Uterus (tissue), 2 donors: ENCODE measurements around the gene GADD45B.

Source experiments
- POLR2A ChIP-seq, 2 donors: fragments of 450-650 bp; IDR thresholded peaks; one replicate each; pipeline ENCODE4 v1.6.1; 2016; ENCODE audit warnings: antibody characterized with exemption in 2 of 2, mild to moderate bottlenecking in 1 of 2, moderate library complexity in 1 of 2
- TF ChIP-seq, protein P1 (sequence below), 4 experiments: fragments of 200-600 bp in 2 of 4; fragments of 450-650 bp in 2 of 4; sonication (generic) in 2 of 4; IDR thresholded peaks; one replicate each; pipeline ENCODE4 v1.5.1; 2016 to 2019; ENCODE audit warnings: antibody characterized with exemption in 4 of 4, mild to moderate bottlenecking in 2 of 4, moderate library complexity in 1 of 4

DNA sequence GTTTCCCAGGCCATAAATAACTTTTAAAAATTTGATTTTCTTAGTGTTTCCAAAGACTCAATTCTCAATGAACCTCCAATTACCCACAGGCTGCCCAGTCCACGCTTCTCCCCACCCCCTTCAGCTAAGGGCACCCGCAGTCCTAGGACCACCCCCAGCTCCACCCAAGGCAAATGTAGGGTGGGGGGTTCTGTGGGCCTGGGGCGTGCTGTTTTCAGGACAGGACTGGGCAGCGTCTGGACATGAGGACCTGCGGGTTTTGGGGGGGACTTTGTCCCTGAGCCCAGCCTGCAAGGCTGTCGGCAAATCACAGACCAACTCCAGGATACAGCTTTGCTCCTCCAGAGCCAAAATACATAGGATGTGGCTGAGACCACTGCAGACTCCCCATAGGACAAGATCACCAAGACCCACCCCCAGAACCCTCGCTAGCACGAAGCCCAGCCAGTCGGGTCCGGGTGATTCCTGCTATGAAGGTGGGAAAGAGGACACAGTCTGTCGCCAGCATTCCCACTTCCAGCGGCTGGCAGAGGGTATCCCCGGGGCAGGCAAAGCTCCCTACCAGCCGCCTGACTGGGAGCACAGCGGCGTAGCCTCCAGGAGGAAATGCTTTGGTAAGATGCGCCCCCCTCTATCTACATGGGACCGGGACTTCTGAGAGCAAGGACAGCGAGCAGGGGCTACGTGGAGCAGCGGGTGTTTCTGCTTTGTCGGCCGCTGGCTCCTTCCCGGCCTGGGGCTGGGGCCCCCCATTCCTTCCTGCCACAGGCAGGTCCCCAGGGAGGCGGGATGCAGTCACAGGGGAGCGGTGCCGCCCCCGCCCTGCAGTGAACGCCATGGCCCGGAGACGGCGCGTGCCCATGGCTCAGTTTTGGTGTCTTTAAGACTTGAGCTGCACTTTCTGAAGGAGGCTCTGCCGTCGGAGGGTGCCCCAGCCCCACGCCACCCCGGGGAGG lies 46.9 kb upstream of the GADD45B start:
- TF ChIP-seq, protein P1, sequence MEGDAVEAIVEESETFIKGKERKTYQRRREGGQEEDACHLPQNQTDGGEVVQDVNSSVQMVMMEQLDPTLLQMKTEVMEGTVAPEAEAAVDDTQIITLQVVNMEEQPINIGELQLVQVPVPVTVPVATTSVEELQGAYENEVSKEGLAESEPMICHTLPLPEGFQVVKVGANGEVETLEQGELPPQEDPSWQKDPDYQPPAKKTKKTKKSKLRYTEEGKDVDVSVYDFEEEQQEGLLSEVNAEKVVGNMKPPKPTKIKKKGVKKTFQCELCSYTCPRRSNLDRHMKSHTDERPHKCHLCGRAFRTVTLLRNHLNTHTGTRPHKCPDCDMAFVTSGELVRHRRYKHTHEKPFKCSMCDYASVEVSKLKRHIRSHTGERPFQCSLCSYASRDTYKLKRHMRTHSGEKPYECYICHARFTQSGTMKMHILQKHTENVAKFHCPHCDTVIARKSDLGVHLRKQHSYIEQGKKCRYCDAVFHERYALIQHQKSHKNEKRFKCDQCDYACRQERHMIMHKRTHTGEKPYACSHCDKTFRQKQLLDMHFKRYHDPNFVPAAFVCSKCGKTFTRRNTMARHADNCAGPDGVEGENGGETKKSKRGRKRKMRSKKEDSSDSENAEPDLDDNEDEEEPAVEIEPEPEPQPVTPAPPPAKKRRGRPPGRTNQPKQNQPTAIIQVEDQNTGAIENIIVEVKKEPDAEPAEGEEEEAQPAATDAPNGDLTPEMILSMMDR (IDR thresholded peaks at IDR 0.05) = no peak
- no peak for TF ChIP-seq POLR2A (IDR thresholded peaks at IDR 0.05)
